ENCODE measurements around the gene CRABP2.
A peak's percentile ranks its signal among the peaks of the same experiment; 100 is the strongest.

Gene CRABP2

GRCh38 chr1:156709031-156709430 lies 3.6 kb upstream of the CRABP2 start:
- no peak for DNase-seq (ENCODE audit: low spot score)

DNA sequence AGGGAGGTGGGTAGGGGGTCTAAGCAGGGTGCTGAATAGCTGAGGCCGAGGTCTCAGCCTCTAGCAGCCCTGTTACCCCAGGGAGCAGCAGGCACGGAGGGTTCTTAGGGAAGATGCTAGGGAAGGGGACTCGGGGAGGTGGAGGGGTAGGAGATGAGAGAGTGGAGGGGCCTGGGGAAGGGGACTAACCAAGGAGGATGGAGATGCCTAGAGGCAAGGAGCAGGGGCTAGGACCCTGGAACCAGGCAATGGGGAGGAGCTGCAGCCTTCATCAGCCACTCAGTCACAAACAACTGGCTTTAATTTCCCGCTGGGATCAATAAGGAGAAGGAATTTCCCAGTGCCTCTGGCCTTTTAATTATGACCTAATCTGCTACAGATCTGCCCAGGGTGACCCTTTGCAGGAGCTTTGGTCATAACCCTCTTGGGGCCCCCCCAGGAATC lies 2.9 kb upstream of the CRABP2 start:
- DNase-seq (ENCODE audit: low spot score): no peak

GRCh38 chr1:156707417-156708217 lies 2.2 kb upstream of the CRABP2 start:
- no peak for DNase-seq (ENCODE audit: low spot score)

DNA sequence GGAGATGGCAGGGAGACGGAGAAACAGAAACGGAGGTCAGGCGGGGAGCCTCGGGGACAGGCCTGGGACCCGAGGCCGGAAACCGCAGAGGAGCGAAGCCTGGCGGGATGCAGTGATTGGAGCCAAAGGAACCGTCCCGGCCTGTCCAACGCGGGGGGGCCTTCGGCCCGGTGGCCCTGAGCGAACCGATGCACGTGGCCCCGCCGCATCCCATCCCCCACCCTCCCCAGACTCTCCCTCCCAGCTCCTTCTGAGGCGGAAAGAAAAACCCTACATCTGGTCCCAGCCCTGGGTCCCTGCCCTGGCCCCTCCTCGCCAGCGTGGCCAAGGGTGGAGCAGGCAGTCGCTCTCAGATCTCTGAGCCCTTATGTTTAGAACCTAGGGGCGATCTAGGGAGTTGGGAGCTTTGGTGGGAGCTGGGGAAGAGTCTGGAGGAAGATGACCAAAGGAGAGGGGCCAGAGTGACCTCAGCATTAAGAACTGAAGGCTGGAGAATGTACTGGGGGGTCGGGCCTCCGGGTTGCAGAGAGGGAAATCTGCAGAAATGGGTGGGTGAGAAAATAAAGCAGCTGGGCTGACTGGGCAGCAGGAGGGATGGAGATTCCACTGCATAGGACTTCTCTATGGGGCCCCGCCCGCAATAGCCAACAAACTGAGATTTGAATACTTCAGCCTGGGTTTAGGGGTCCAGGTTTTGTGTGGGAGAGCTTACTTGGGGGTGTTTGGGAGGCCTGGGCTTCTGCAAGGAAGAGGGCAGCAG lies 1.5 kb upstream of the CRABP2 start:
- DNase-seq (ENCODE audit: low spot score): no peak

DNA sequence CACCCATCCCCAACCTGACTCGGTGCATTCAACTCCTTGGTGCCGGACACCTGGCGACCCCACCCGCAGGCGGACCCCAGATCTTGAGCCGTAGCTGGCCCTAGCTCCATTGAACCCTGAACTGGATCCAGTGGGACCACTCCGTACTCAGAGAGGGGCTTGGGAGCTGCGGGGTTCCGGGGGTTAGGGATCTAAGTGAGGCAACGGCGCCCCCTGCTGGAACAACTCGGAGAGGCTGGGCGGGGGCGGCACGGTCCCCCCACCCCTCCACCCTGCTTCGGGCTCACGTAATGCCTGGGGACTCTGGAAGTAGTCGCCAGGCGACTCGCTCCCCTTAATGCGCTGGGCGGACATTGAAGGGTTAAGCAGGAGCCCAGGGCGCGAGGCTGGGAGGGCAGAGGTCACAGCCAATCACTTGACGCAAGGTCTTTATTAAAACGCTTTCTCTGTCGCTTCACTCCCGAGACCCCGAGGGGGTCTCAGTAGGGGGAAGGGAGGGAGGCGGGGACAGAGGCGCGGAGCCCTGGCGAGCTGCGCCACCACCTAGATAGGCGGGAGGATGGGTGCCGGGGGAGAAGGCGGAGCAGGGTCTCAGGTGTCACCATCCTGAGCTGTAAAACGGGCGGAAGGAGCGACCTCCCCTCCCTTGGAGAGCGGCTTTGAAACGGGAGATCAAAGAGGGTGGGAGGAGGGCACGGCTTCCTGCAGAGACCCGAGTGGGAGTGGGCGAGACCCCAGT lies 704 bp upstream of the CRABP2 start:
- DNase-seq (ENCODE audit: low spot score): peak; percentile 35

DNA sequence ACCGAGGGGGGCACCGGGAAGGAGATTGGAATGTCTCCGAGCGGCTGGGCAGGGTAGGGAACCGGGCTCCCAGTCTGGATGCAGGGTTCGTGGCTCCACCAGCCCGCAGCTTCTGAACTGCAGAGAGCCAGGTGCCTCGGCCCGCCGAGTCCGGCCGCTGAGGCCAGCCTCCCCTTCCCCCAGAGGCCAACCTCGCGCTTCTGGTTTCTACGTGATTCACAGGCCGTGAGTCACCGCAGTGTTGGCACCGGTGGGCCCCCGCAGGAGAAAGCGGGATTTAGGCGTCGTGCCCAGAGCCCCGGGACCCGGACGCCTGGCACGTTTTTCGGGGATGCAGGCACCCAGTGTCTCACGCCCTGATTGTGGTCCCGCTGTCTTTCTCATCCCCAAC lies 458 bp downstream of the CRABP2 start:
- DNase-seq (ENCODE audit: low spot score): no peak

- DNase-seq (ENCODE audit: low spot score): no peak
These were observed 1.1 kb downstream of the CRABP2 start for GRCh38 chr1:156704166-156704711.

GRCh38 chr1:156703741-156704140 lies 1.6 kb downstream of the CRABP2 start:
- no peak for DNase-seq (ENCODE audit: low spot score)

DNA sequence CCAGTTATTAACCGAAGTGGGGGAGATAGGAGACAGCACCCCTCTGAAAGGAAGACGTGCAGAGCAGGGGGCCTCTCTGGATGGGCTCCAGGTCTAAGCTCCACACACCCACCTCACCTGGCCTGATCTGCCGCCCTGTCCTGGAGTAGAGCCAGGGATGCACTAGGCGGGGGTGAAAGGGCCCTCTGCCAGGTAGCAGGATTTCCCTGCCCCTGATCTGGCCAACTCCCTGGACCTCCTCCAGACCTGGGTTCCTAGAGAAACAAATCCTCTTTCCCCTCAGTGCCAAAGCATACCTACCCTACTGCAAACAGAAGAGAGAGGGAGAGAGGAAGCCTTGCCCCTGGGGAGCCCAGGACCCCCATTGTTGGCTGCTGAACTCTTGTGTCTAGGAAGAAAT lies 2.0 kb downstream of the CRABP2 start:
- DNase-seq (ENCODE audit: low spot score): no peak

DNA sequence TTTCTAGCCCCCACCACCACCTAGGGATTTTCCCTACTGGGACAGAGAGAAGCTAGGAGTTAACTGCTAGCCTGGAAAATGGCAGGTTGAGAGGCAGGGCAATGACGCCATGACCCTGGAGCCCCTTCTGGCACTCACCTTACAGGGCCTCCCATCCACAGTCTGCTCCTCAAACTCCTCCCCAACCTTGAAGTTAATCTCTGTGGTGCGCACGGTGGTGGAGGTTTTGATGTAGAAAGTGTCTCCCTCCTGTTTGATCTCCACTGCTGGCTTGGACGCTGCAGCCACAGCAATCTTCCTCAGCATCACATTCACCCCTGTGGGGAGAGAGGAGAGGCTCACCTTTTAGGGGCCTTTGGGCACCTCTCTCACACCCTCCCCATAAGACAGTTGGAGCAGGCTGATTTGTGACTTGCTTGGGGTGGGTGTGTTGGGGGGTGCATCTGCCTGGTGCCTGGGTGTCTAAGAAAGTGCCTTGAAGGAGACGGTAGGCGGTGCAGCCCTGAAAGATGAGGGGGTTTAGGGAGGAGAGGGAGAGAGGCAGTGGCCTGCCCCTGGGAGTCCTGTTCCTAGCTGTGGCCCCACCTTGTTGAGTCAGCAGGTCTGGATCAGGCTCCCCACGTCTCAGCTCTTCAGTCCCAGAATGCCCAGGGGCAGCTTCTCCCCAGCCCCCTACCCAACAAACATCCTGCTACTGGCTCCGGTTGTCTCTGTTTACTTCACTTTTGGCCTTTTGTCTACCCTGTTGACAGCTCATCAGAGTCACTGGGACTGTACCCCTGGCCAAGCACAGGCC lies 4.4 kb downstream of the CRABP2 start:
- no peak for DNase-seq (ENCODE audit: low spot score)

GRCh38 chr1:156698995-156699394 lies 6.4 kb downstream of the CRABP2 start:
- no peak for DNase-seq (ENCODE audit: low spot score)

DNA sequence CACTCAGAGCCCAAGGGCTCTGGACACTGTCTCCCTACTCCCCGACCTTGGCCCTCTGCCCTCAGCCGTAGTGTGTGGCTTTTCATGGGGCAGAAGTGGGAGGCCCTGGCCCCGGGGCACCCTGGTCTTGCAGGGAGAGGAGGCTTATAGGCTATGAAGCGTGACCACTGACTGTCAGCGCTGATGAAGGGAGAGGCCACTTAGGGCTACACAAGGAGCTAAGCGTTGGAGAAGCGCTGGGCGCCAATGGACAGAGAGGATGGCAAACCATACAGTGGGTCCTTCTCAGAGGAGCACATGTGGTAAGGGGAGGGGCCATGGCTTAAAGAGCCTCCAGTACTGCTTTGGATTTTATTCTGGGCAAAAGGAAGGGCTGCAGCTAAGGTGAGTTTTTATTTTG lies 7.9 kb downstream of the CRABP2 start:
- no peak for DNase-seq (ENCODE audit: low spot score)

GRCh38 chr1:156696755-156697154 lies 8.6 kb downstream of the CRABP2 start:
- DNase-seq (ENCODE audit: low spot score): no peak

DNA sequence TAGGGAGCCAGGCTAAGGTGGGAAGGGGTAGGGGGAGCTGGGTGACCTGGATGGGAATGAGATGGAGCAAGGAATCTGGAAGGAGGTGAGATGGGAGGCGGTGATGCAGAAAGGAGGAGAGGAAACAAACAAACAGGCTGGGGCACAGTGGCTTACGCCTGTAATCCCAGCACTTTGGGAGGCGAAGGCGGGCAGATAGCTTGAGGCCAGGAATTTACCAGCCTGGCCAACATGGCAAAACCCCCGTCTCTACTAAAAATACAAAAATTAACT lies 10.8 kb downstream of the CRABP2 start:
- no peak for DNase-seq (ENCODE audit: low spot score)

GRCh38 chr1:156693848-156694689 lies 11.3 kb downstream of the CRABP2 start:
- DNase-seq (ENCODE audit: low spot score): no peak

GRCh38 chr1:156692925-156693847 lies 12.2 kb downstream of the CRABP2 start:
- no peak for DNase-seq (ENCODE audit: low spot score)

DNA sequence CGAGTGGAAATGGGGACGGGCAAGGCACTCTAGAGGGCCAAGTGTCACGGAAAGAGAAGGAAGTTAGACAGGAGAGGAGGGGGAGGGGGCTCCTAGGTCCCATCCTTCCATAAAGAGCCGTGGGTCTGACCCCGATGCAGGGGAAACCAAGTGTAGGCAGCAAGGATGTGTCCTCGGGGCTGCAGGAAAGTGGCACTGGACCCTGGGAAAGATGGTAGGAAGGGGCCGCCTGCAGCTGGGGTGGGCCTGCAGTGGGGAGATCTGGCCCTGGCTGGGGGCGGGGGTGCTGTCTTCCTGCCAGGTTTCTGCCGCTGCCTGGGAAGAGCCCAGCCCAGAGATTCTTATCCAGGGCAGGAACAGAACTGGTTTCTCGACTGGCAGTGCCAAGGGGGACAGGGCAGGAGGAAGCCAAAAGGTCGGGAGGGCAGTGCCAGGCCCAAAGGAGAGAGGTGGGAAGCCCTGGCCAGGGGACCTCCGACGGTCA lies 12.9 kb downstream of the CRABP2 start:
- DNase-seq (ENCODE audit: low spot score): no peak

GRCh38 chr1:156691665-156692440 lies 13.5 kb downstream of the CRABP2 start:
- no peak for DNase-seq (ENCODE audit: low spot score)

DNA sequence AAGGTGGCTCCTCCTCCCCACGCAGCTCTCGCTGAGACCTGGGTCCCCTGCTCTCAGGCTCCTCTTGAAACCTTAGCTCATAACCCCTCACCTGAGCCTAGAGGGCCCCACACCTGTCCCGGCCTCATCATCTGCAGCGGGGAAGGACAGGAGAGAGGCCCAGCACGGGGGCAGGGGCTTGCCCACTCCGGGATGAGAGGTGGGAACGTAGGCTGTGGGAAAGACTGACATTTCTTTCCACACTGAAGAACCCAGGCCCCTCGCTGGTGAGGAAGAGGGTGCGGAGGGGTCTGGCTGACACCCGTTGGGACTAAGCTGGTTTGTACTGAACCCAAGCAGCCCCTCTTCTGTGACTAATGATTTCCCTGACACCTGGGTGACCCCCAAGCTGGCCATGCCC lies 14.2 kb downstream of the CRABP2 start:
- DNase-seq (ENCODE audit: low spot score): no peak

All from Ammon's horn (tissue), 1 donor.